GM10266 (cell line): Measurements from ENCODE around the gene NTNG1.

Experiments used
- DNase-seq: peaks from one replicate; pipeline ENCODE4 v3.0.0; 2012; ENCODE audit errors: extremely low spot score
- TF ChIP-seq, protein P1 (sequence below): IDR thresholded peaks from 2 replicates; pipeline ENCODE4 v1.5.1; 2012; ENCODE audit warnings: mild to moderate bottlenecking, low read depth; ENCODE audit not compliant: control insufficient read depth, insufficient read depth; ENCODE audit errors: missing control alignments

Gene NTNG1

GRCh38 chr1:107196973-107197562 lies 56.2 kb downstream of the NTNG1 start:
- TF ChIP-seq, protein P1, sequence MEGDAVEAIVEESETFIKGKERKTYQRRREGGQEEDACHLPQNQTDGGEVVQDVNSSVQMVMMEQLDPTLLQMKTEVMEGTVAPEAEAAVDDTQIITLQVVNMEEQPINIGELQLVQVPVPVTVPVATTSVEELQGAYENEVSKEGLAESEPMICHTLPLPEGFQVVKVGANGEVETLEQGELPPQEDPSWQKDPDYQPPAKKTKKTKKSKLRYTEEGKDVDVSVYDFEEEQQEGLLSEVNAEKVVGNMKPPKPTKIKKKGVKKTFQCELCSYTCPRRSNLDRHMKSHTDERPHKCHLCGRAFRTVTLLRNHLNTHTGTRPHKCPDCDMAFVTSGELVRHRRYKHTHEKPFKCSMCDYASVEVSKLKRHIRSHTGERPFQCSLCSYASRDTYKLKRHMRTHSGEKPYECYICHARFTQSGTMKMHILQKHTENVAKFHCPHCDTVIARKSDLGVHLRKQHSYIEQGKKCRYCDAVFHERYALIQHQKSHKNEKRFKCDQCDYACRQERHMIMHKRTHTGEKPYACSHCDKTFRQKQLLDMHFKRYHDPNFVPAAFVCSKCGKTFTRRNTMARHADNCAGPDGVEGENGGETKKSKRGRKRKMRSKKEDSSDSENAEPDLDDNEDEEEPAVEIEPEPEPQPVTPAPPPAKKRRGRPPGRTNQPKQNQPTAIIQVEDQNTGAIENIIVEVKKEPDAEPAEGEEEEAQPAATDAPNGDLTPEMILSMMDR = peak; percentile 48
- peak; percentile 12 for DNase-seq

DNA sequence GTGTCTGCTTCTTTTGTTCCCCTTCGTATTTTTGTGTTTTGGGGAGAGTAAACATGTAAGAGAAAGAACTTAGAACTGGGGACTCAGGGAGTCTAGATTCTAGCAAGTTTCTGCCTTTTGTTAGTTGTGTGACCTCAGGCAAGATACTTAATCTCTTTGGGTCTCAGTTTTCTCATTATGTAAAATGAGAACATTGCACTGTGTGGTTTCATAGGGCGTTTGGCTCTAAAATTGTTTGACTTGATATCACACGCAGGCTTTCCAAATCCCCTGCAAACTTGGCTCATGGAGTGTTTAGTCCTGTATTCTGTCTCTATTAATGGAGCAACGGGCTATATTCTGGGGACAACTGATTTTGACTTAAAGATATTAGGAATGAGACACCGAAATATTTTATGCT lies 57.7 kb downstream of the NTNG1 start:
- no peak for DNase-seq

DNA sequence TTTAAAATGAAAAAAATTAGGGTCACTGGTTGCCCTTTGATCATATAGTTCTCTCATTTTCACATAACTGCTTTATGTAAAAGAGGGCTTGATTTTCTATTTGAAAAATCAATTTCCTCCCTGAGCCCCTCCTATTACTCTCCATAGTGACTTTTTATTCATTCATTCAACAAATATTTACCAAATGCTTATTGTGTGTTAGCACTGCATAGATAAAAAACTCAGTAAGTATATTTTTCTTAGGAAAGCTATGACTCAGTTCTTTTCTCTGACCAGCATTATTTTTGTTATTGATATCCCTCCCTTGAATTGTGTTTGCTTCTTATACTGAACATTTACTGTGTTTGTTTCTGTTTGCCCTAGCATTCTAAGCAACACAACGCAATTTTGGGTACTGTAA lies 59.8 kb downstream of the NTNG1 start:
- TF ChIP-seq, protein P1 = no peak
- no peak for DNase-seq

More for the DNA sequence above, 57.7 kb downstream of the NTNG1 start:
- TF ChIP-seq, protein P1 = no peak

DNA sequence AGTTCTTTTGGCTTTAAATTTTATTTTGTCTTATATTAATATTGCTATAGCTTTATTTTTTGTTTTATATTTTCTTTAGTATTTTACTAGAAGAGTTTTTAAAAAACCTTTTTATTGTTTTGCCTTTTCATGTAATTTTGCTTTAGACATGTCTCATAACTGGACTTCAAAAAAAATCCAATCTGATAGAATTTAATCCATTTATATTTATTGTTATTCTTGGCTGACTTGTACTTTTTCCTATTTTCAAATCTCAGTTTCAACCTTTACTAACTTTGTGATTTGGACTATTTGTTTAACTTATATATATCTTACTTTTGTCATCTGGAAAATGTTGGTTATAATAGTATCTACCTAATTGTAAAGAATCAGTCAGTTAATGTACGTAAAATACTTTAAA lies 61.2 kb downstream of the NTNG1 start:
- TF ChIP-seq, protein P1 = no peak
- no peak for DNase-seq

- TF ChIP-seq, protein P1 = no peak
- DNase-seq = no peak
Measured at GRCh38 chr1:107213225-107213624, 72.4 kb downstream of the NTNG1 start.

- TF ChIP-seq, protein P1 = no peak
- no peak for DNase-seq
Measured at GRCh38 chr1:107220036-107220435, 79.2 kb downstream of the NTNG1 start.

DNA sequence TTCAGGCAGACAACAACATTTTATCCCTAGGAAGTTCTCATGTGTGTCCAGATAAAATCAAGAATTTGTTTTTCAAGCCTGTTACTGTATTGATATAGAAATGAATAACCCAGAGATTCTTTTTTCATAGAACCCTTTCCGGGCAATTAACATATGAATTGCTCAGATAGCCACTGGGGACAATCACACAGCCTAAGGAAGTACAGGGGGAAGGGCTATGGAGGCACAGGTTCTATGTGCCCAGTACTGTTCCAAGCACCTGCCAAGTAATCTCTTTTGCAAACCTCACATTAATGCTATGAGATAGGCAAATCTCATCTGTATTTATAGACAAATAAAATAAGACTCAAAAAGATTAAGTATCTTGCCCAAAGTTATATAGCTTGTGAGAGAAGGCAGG lies 84.9 kb downstream of the NTNG1 start:
- DNase-seq = no peak
- TF ChIP-seq, protein P1 = no peak
